Activated T-helper 2 cell treated with anti-CD3 and anti-CD28 coated beads, Interferon-gamma antibody, Interleukin-2, Interleukin-4, amounts not matched to agents 10 μg/mL and 5 μg/mL and 100 μg/mL, durations not matched to agents 14 hours and 24 hours and 36 hours (primary cell): ENCODE results near the gene FAM222A. TPM values are rescaled to one million over a fixed set of nuclear protein-coding genes. Genes with fewer than 3 reads are reported as not detected.

Experiments
- DNase-seq: peaks from one replicate; pipeline ENCODE4 v3.0.0; 2021; ENCODE audit warnings: low spot score
- H3K27ac Mint-ChIP-seq: one replicate; pipeline ENCODE4 v1.8.0; 2021; ENCODE audit warnings: mixed read lengths
- H3K27me3 Mint-ChIP-seq: one replicate; pipeline ENCODE4 v1.8.0; 2021; ENCODE audit warnings: low read depth, mixed read lengths
- H3K36me3 Mint-ChIP-seq: one replicate; pipeline ENCODE4 v1.8.0; 2021; ENCODE audit warnings: low read depth, mixed read lengths
- H3K4me1 Mint-ChIP-seq: one replicate; pipeline ENCODE4 v1.8.0; 2021; ENCODE audit warnings: low read depth, mixed read lengths
- H3K4me3 Mint-ChIP-seq: one replicate; pipeline ENCODE4 v1.8.0; 2021; ENCODE audit warnings: low read depth, mild to moderate bottlenecking, moderate library complexity, mixed read lengths
- H3K9me3 Mint-ChIP-seq: one replicate; pipeline ENCODE4 v1.8.0; 2021; ENCODE audit warnings: mixed read lengths
- intact Hi-C: fragments of 100-400 bp; cut with micrococcal nuclease; formaldehyde crosslinking; loops from one replicate; pipeline ENCODE4 v1.15.1; 2023
- total RNA-seq: library from RNA; stranded (reverse); gene quantifications from 2 replicates; pipeline ENCODE4 v1.2.3, GENCODE V29; 2022

The FAM222A gene
- total RNA-seq, 1 donor from 2014 or later = 1.6 TPM

DNA sequence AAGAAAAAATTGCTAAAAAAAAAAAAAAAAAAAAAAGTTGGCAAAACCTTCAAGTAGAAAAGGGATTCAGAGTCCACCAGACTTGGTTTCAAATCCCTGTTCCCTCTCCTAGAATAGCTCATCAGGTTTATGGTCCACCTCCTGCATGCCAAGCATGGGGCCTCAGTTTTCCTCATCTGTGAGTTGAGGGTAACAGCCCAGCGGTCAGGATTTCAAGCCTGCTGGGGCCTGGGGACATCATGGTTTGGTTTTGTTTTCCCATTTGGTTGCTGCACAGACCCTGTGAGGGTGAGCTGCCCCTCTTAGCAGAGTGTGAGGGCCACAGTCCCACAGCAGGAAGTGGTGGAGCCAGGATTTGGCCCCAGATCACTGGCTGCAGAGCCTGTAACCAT lies 12.5 kb downstream of the FAM222A start:
- no peak overlapping the region for H3K27ac Mint-ChIP-seq
- H3K4me1 Mint-ChIP-seq = no peaks in the 10 kb centered on the region
- no peaks in the 10 kb centered on the region for H3K36me3 Mint-ChIP-seq
- intact Hi-C loops = no loop called here
- H3K9me3 Mint-ChIP-seq = no peaks in the 10 kb centered on the region
- DNase-seq = no peak
- no peak overlapping the region for H3K4me3 Mint-ChIP-seq
- H3K27me3 Mint-ChIP-seq = no peaks in the 10 kb centered on the region

DNA sequence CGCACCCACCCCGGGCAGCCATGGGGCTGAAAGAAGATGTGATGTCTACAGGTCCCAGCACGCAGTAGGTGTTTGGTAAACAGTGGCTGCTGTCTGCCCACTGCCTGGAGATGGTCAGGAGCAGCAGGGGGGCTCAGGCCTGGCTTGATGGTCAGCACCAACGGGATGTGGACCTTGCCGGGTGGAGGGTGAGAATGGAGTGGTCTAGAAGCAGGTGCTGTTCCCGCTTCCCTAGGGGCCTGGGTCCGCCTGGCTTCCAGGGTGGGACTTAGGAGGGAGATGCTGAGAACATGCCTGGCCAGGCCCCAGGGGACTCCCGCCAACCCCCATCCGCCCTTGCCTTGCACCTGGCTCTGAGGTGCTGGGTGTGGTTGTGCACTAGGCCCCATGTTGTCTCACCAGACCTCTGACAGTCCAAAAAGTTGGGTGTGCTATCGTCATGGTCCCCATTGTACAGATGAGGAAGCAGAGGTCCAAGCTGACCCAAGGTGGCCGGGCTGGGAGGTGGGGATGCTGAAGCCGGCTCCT lies 12.9 kb downstream of the FAM222A start:
- Mint-ChIP-seq H3K4me1 (no peaks in the 10 kb centered on the region), H3K9me3 (no peaks in the 10 kb centered on the region), H3K27me3 (no peaks in the 10 kb centered on the region)

DNA sequence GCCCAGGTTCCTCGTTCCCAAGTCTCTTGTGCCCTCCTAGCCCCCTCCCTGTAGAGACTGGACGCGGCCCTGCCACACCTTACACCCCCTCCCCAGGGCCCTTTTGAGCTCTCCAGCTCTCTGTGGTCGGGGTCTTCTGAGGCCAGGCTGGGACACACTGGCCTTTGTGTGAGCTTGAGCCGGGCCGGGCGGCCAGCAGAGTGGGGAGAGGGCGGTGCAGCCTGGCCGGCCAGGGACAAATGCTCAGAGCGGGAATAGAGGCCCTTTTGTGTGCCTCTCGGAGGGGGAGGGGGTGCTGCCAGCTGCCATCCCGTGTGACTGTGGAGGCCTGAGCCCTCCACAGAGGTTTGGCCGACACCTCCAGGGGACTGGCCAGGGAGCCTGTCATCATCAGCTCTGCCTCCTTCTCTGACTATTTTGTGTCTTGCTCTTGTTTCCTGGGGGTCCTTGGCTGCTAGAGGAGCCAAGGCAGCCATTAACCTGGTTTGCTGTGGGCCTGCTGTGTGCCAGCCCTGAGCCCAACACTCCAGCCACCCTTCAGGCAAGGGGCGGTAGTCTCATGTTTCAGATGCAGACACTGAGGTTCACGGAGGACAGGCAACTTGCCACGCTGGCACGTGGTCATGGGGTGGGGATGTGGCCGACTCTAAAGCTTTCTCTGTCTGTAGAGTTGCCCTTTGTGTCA lies 13.6 kb downstream of the FAM222A start:
- Mint-ChIP-seq H3K4me3 (no peak overlapping the region), H3K36me3 (no peaks in the 10 kb centered on the region), H3K27ac (no peak overlapping the region), H3K27me3 (no peaks in the 10 kb centered on the region), H3K4me1 (no peaks in the 10 kb centered on the region), H3K9me3 (no peaks in the 10 kb centered on the region)
- no peak for DNase-seq
- intact Hi-C loops = no loop called here

More for the DNA sequence above, 12.9 kb downstream of the FAM222A start:
- intact Hi-C loops = no loop called here
- Mint-ChIP-seq H3K4me3 (no peak overlapping the region), H3K27ac (no peak overlapping the region), H3K36me3 (no peaks in the 10 kb centered on the region)
- DNase-seq = no peak

- DNase-seq = no peak
- intact Hi-C loops = no loop called here
- no peak overlapping the region for H3K4me3 Mint-ChIP-seq
- H3K27ac Mint-ChIP-seq = no peak overlapping the region
- H3K9me3 Mint-ChIP-seq = no peaks in the 10 kb centered on the region
- no peaks in the 10 kb centered on the region for H3K36me3 Mint-ChIP-seq
- peaks cover 1% of the 10 kb centered on the region for H3K27me3 Mint-ChIP-seq
- H3K4me1 Mint-ChIP-seq = no peaks in the 10 kb centered on the region
These were observed 14.4 kb downstream of the FAM222A start for GRCh38 chr12:109727746-109728726.

DNA sequence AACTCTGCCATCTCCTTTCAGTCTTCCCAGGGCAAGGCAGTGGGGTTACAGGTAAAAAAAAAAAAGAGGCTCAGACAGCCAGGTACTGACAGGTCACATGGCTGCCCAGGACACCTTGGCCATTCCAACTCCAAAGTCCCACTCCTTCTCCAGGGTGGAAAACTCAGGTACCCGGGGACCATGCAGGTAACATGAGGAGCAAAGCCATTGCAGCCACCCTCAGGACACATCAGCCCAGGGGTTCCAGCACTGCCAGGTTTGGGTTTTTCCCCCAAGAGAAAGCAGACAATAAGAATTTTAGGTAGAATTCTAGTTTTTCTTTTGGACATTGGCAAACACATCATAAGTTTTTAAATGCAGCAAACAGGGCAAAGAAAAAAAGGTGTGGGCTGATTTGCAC lies 15.3 kb downstream of the FAM222A start:
- DNase-seq = no peak
- H3K4me3 Mint-ChIP-seq = no peak overlapping the region
- H3K4me1 Mint-ChIP-seq = no peaks in the 10 kb centered on the region
- H3K27ac Mint-ChIP-seq = no peak overlapping the region
- no peaks in the 10 kb centered on the region for H3K36me3 Mint-ChIP-seq
- no peaks in the 10 kb centered on the region for H3K9me3 Mint-ChIP-seq
- H3K27me3 Mint-ChIP-seq = peaks cover 3% of the 10 kb centered on the region
- intact Hi-C loops = no loop called here

DNA sequence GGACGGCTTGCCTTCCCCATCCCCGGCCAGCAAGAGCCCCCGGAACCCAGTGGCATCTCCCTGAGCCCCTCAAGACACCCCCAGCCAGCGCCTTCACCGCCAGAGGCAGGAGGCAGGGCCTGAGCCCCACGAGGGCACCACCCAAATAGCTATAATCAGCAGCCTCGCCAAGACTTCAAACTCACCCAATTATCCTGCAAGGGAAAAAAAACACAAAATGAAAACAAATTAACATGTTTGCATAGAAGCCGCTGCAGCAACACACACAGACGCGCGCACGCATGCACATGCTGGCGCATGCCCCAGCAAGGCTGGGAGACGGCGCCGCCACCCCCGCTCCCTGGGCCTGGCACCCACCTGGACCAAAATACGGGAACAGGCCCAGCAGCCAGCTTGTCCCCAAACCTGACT lies 15.8 kb downstream of the FAM222A start:
- no peaks in the 10 kb centered on the region for H3K36me3 Mint-ChIP-seq
- intact Hi-C loops = no loop called here
- H3K27me3 Mint-ChIP-seq = peaks cover 5% of the 10 kb centered on the region
- H3K4me3 Mint-ChIP-seq = no peak overlapping the region
- no peak overlapping the region for H3K27ac Mint-ChIP-seq
- H3K4me1 Mint-ChIP-seq = no peaks in the 10 kb centered on the region
- no peak for DNase-seq
- H3K9me3 Mint-ChIP-seq = no peaks in the 10 kb centered on the region

GRCh38 chr12:109729801-109730200 lies 16.2 kb downstream of the FAM222A start:
- no peak for DNase-seq
- Mint-ChIP-seq H3K4me1 (no peaks in the 10 kb centered on the region), H3K36me3 (no peaks in the 10 kb centered on the region), H3K27ac (no peak overlapping the region), H3K4me3 (no peak overlapping the region), H3K27me3 (peaks cover 8% of the 10 kb centered on the region), H3K9me3 (no peaks in the 10 kb centered on the region)
- intact Hi-C loops = no loop called here

GRCh38 chr12:109730306-109731145 lies 16.9 kb downstream of the FAM222A start:
- DNase-seq = no peak
- intact Hi-C loops = no loop called here
- no peak overlapping the region for H3K27ac Mint-ChIP-seq
- peaks cover 14% of the 10 kb centered on the region for H3K27me3 Mint-ChIP-seq
- no peaks in the 10 kb centered on the region for H3K9me3 Mint-ChIP-seq
- no peaks in the 10 kb centered on the region for H3K36me3 Mint-ChIP-seq
- H3K4me3 Mint-ChIP-seq = no peak overlapping the region
- no peaks in the 10 kb centered on the region for H3K4me1 Mint-ChIP-seq

DNA sequence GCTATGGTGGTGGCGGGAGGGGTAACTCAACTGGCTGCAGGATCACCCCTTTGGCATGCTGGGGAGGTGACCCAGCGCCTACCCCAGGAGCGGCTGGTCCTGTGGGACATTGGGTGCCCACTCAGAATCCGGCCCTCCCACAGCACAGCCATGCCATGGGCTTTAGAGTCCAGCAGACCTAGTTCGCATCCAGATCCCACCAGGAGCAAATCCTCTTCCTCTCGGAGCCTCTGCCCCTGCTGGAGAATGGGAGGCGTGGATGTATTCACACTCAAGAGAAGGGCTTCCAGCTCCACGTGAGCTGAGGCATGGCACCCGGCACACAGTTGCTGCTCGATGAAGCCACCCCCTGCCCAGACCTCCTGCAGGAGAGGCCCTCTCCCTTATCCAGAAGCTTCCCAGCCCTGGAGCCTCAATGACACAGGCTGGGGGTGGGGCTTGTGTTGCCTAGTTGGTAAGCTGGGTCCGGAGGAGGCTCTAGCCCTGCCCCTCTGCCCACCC lies 17.7 kb downstream of the FAM222A start:
- H3K36me3 Mint-ChIP-seq = no peaks in the 10 kb centered on the region
- intact Hi-C loops = no loop called here
- H3K9me3 Mint-ChIP-seq = no peaks in the 10 kb centered on the region
- H3K27ac Mint-ChIP-seq = no peak overlapping the region
- H3K4me1 Mint-ChIP-seq = no peaks in the 10 kb centered on the region
- H3K27me3 Mint-ChIP-seq = peaks cover 14% of the 10 kb centered on the region
- no peak for DNase-seq
- no peak overlapping the region for H3K4me3 Mint-ChIP-seq

- Mint-ChIP-seq H3K27ac (no peak overlapping the region), H3K9me3 (no peaks in the 10 kb centered on the region), H3K36me3 (no peaks in the 10 kb centered on the region), H3K27me3 (peaks cover 14% of the 10 kb centered on the region), H3K4me1 (no peaks in the 10 kb centered on the region), H3K4me3 (no peak overlapping the region)
- DNase-seq = no peak
- intact Hi-C loops = no loop called here
These were observed 18.2 kb downstream of the FAM222A start for GRCh38 chr12:109731806-109732205.

GRCh38 chr12:109732321-109733305 lies 19.0 kb downstream of the FAM222A start:
- no peaks in the 10 kb centered on the region for H3K36me3 Mint-ChIP-seq
- H3K27me3 Mint-ChIP-seq = peaks cover 14% of the 10 kb centered on the region
- no peak for DNase-seq
- no peaks in the 10 kb centered on the region for H3K9me3 Mint-ChIP-seq
- H3K4me1 Mint-ChIP-seq = no peaks in the 10 kb centered on the region
- no peak overlapping the region for H3K27ac Mint-ChIP-seq
- no peak overlapping the region for H3K4me3 Mint-ChIP-seq
- intact Hi-C loops = no loop called here
